Activated T-cell treated with anti-CD3 and anti-CD28 coated beads, Interleukin-2, amount 50 U/mL, for 24 hours (primary cell): ENCODE data around the gene RBMY1J.
"Not testable (repeated sequence)": the region's sequence is repeated elsewhere in the genome, so short reads cannot be mapped to it uniquely, and the experiment has no call there.

Source experiments
- DNase-seq: peaks from one replicate; pipeline ENCODE4 v3.0.0-alpha.2; 2020
- H3K27ac Mint-ChIP-seq: 2 replicates; pipeline ENCODE4 v1.8.0; 2020; ENCODE audit warnings: mild to moderate bottlenecking, mixed read lengths
- H3K27me3 Mint-ChIP-seq: 2 replicates; pipeline ENCODE4 v1.8.0; 2020; ENCODE audit warnings: mixed read lengths
- H3K36me3 Mint-ChIP-seq: 2 replicates; pipeline ENCODE4 v1.8.0; 2020; ENCODE audit warnings: low read depth, mixed read lengths
- H3K4me1 Mint-ChIP-seq: 2 replicates; pipeline ENCODE4 v1.8.0; 2020; ENCODE audit warnings: low read depth, mixed read lengths
- H3K4me3 Mint-ChIP-seq: 2 replicates; pipeline ENCODE4 v1.8.0; 2020; ENCODE audit warnings: mild to moderate bottlenecking, moderate library complexity, mixed read lengths
- H3K9me3 Mint-ChIP-seq: 2 replicates; pipeline ENCODE4 v1.8.0; 2020; ENCODE audit warnings: mixed read lengths

RBMY1J gene

GRCh38 chrY:22403110-22403509, at the start of gene RBMY1J:
Gene RBMY1J, plus strand, starts transcription at chrY:22403410. Its CDS starts 2,038 bp downstream, at chrY:22405448.
- not testable (repeated sequence) for H3K36me3 Mint-ChIP-seq, H3K4me1 Mint-ChIP-seq, H3K27ac Mint-ChIP-seq, H3K9me3 Mint-ChIP-seq, H3K27me3 Mint-ChIP-seq, H3K4me3 Mint-ChIP-seq, DNase-seq

GRCh38 chrY:22367416-22367815, 35.8 kb upstream of the RBMY1J start:
- Mint-ChIP-seq H3K27me3 (no peaks in the 10 kb centered on the region), H3K27ac (no peak overlapping the region), H3K4me1 (no peaks in the 10 kb centered on the region), H3K4me3 (no peak overlapping the region), H3K36me3 (no peaks in the 10 kb centered on the region), H3K9me3 (no peaks in the 10 kb centered on the region)
- DNase-seq: no peak

GRCh38 chrY:22370623-22371022, 32.6 kb upstream of the RBMY1J start:
- Mint-ChIP-seq H3K27me3 (no peaks in the 10 kb centered on the region), H3K27ac (no peak overlapping the region), H3K9me3 (no peaks in the 10 kb centered on the region), H3K36me3 (no peaks in the 10 kb centered on the region), H3K4me1 (no peaks in the 10 kb centered on the region), H3K4me3 (no peak overlapping the region)
- DNase-seq: no peak

- no peak for DNase-seq
- H3K9me3 Mint-ChIP-seq: no peaks in the 10 kb centered on the region
- no peaks in the 10 kb centered on the region for H3K27me3 Mint-ChIP-seq
- H3K4me3 Mint-ChIP-seq: no peak overlapping the region
- H3K27ac Mint-ChIP-seq: no peak overlapping the region
- H3K4me1 Mint-ChIP-seq: no peaks in the 10 kb centered on the region
- no peaks in the 10 kb centered on the region for H3K36me3 Mint-ChIP-seq
Observed at GRCh38 chrY:22373494-22373893, 29.7 kb upstream of the RBMY1J start.

- not testable (repeated sequence) for H3K4me1 Mint-ChIP-seq, H3K27ac Mint-ChIP-seq, H3K9me3 Mint-ChIP-seq, DNase-seq, H3K4me3 Mint-ChIP-seq, H3K27me3 Mint-ChIP-seq, H3K36me3 Mint-ChIP-seq
Observed at GRCh38 chrY:22444718-22445396, 41.6 kb downstream of the RBMY1J start.

- not testable (repeated sequence) for H3K36me3 Mint-ChIP-seq, DNase-seq, H3K27ac Mint-ChIP-seq, H3K27me3 Mint-ChIP-seq, H3K4me1 Mint-ChIP-seq, H3K9me3 Mint-ChIP-seq, H3K4me3 Mint-ChIP-seq
Observed at GRCh38 chrY:22455522-22455921, 52.3 kb downstream of the RBMY1J start.

- H3K27ac Mint-ChIP-seq, H3K27me3 Mint-ChIP-seq, H3K4me1 Mint-ChIP-seq, H3K4me3 Mint-ChIP-seq, DNase-seq, H3K36me3 Mint-ChIP-seq, H3K9me3 Mint-ChIP-seq: not testable (repeated sequence)
Observed at GRCh38 chrY:22461962-22462361, 58.8 kb downstream of the RBMY1J start.
